ENCODE results near the gene NENF.

DNA sequence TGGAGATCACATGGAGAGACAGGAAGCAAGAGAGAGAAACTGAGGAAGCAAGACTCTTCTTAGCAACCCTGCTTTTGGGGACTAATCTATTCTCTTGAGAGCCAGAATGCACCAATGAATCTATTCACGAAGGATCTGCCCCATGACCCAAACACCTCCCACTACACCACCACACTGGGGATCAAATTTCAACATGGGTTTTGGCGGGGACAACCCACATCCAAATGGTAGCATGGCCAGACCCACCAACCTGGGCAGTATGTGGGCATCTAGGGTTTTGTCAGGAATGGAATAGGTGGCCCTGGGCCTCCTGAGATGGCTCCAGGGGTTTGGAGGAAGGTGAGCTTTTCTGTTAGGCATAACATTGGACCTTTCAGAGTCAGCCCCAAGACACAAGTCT lies 33.7 kb downstream of the NENF start:
- TF ChIP-seq CTCF (IDR thresholded peaks at IDR 0.05; ENCODE audit: poor library complexity, severe bottlenecking), result no peak
- no peak for TF ChIP-seq EP300 (conservative IDR thresholded peaks at IDR 0.05; ENCODE audit: poor library complexity, severe bottlenecking)
- no peak for TF ChIP-seq EZH2 (IDR thresholded peaks at IDR 0.05; ENCODE audit: borderline replicate concordance, insufficient read depth, low read length, poor library complexity, severe bottlenecking)
- no peak for TF ChIP-seq MXI1 (conservative IDR thresholded peaks at IDR 0.05; ENCODE audit: poor library complexity, severe bottlenecking)
- TF ChIP-seq, protein P1, sequence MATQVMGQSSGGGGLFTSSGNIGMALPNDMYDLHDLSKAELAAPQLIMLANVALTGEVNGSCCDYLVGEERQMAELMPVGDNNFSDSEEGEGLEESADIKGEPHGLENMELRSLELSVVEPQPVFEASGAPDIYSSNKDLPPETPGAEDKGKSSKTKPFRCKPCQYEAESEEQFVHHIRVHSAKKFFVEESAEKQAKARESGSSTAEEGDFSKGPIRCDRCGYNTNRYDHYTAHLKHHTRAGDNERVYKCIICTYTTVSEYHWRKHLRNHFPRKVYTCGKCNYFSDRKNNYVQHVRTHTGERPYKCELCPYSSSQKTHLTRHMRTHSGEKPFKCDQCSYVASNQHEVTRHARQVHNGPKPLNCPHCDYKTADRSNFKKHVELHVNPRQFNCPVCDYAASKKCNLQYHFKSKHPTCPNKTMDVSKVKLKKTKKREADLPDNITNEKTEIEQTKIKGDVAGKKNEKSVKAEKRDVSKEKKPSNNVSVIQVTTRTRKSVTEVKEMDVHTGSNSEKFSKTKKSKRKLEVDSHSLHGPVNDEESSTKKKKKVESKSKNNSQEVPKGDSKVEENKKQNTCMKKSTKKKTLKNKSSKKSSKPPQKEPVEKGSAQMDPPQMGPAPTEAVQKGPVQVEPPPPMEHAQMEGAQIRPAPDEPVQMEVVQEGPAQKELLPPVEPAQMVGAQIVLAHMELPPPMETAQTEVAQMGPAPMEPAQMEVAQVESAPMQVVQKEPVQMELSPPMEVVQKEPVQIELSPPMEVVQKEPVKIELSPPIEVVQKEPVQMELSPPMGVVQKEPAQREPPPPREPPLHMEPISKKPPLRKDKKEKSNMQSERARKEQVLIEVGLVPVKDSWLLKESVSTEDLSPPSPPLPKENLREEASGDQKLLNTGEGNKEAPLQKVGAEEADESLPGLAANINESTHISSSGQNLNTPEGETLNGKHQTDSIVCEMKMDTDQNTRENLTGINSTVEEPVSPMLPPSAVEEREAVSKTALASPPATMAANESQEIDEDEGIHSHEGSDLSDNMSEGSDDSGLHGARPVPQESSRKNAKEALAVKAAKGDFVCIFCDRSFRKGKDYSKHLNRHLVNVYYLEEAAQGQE (IDR thresholded peaks at IDR 0.05; ENCODE audit: borderline replicate concordance), result no peak
- no peak for TF ChIP-seq POLR2AphosphoS5 (IDR thresholded peaks at IDR 0.05)
- no peak for TF ChIP-seq SMC3 (conservative IDR thresholded peaks at IDR 0.05; ENCODE audit: poor library complexity)
- no peak for TF ChIP-seq RAD21 (conservative IDR thresholded peaks at IDR 0.05)
- TF ChIP-seq TAF1 (IDR thresholded peaks at IDR 0.05; ENCODE audit: low read depth), result no peak

Data from neural cell (in vitro differentiated cells).